HG03025 (cell line): ENCODE data around the gene RAMACL.
"Not testable (repeated sequence)": the region's sequence is repeated elsewhere in the genome, so short reads cannot be mapped to it uniquely, and the experiment has no call there.

ENCODE experiments used
- ATAC-seq: cut with Tn5 transposase; IDR thresholded peaks from one replicate; pipeline ENCODE4 v1.9.1; 2021; ENCODE audit warnings: mild to moderate bottlenecking, moderate library complexity; ENCODE audit not compliant: unreplicated experiment, low FRiP score

RAMACL gene

DNA sequence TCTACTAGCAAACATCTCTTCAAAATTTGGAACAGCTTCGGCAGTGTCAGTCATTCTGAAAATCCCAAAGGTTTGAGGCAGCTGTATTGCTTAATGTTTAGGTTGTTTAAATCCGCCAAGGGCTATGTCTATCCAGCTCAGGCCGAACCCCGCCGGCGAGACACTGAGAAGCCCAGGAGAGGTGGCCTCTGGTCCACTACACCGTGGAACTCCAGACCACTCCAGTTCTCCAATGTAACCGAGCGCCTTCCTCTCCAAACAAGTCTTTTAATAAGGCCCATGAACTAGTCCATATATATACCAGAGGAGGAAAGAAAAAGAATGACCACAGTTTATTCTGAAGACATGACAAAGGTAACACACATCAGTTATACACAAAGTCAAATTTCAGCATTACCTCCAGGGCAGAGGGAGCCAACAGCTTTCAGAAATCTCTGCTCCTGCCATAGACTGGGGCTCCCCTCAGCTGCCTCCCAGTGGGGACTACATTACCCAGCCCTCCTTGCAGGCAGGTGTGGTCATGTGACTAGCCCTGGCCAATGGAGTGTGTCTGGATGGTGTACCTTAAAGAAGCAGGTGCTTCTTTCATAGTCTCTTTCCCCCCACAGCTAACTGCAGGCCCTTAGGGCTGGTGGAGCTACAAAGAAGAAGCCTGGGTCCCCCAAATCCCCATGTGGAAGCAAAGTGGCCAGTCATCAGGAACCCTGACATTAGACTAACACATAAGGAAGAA, at the start of gene RAMACL:
RAMACL (minus strand) TSS at position 255 of the 733 bp plus-strand sequence; CDS start at position 54, 201 bp downstream.
- peak; percentile 42 for ATAC-seq

DNA sequence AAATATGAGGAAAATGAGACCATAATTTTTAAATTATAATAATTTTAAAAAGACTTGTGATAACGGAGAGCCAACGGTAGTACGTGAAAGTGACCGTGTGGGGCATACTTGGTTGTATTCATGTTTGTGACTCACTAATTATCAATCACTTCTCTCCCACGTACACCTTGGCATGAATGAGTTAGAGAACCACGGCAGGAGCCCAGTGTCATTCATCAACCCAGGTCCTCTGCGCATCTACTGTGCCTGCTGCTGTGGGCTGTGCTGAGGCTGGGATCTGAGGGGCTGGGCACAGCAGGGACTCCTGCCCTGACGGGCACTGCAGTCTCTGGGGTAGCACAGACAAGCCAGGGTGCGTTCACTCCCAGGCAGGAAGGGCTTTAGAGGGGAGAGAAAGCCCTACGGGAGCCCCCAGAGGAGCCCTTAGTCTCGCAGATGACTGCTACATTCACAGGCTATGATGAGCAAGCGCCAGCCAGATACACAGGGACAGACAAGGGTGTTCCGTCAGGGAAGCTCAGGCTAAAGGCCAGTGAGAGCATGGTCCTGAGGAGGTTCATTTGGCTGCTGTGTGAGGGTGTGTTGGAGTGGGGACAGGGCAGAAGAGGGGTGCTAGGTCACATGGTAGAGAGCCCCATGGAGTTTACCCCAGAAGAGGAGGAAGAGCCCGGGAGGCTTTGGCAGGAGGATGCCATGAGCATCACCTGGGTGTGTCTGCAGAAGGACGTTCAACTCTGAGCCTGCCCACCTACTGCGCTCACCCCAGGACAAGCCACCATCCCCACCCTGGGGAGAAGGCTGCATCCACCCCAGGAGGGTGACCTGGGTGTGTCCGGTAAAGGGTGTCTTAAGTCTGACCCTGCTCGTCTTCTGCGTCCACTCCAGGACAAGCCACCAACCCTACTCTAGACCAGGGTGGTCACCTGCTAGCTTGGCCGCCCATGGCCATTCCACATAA, 48.8 kb upstream of the RAMACL start:
- ATAC-seq: no peak

DNA sequence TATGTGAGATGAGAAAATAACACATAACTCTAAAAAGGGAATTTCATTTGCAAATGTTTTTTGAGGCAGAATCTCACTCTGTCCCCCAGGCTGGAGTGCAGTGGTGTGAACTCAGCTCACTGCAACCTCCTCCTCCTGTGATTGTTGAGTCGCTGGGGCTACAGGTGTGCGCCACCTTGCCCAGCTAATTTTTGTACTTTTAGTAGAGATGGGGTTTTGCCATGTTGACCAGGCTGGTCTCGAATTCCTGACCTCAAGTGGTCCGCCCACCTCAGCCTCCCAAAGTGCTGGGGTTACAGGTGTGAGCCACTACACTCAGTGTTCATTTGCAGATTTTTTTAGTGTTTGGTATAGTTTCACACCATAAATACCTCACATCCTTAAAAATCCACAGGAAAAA, 48.1 kb upstream of the RAMACL start:
- not testable (repeated sequence) for ATAC-seq

DNA sequence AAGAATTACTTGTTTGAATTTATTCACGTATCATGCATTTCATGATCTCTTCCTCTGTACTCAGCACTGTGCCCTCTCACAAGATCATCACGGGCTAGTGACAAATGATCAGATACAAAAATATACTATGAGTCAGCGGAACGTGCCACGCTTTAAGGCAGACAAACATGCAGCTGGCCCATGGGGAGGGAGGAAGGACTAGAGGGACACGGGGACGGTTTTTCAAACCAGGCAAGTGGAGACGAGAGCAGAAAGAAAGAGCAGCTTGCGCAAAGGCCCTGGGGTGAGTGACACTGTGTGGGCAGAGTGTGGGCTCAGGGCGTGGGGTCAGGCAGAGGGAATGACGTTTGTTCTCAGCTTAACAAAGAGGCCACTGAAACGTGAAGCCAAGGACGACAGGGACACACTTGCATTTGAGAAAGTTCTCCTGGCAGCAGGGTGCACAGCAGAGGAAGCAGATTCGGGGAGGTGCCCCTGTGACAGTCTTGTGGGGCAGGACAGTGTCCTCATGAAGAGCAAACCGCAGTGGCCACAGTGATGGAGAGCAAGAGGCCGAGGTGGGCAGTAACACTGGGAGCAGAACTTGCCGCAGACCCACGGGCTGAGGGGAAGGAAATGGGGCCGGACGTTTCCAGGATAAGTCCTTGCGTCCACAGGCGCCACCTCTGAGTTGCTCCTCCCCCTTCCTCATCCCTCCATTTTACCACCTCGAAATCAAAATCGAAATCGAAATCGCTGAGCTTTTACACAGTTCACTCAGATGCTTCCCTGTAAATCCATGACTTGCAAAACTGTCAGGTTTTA, 47.5 kb upstream of the RAMACL start:
- no peak for ATAC-seq

DNA sequence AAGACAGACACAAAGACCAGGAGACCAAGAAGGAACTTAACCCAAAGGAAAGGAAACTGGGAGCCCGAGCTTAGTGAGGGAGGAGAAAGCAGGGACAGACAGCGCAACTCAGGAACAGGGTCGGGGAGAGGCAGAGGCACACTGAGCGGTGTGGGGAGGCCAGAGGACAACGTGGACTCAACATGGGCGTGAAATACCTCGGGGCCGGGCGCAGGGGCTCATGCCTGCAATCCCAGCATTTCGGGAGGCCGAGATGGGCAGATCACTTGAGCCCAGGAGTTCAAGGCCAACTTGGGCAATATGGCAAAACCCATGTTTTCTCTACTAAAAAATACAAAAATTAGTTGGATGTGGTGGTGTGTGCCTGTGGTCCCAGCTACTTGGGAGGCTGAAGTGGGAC, 46.3 kb upstream of the RAMACL start:
- ATAC-seq: no peak

- no peak for ATAC-seq
Observed at GRCh38 chr6:166630462-166630861, 44.0 kb upstream of the RAMACL start.

GRCh38 chr6:166629628-166630027, 43.1 kb upstream of the RAMACL start:
- ATAC-seq: no peak

- ATAC-seq: peak; percentile 29
Observed at GRCh38 chr6:166627875-166628801, 41.7 kb upstream of the RAMACL start.

GRCh38 chr6:166627033-166627874, 40.8 kb upstream of the RAMACL start, which contains the start of gene RPS6KA2:
Gene RPS6KA2, minus strand, starts transcription at chr6:166627251. Its CDS starts 232 bp downstream, at chr6:166627019.
- peak; percentile 93 for ATAC-seq

DNA sequence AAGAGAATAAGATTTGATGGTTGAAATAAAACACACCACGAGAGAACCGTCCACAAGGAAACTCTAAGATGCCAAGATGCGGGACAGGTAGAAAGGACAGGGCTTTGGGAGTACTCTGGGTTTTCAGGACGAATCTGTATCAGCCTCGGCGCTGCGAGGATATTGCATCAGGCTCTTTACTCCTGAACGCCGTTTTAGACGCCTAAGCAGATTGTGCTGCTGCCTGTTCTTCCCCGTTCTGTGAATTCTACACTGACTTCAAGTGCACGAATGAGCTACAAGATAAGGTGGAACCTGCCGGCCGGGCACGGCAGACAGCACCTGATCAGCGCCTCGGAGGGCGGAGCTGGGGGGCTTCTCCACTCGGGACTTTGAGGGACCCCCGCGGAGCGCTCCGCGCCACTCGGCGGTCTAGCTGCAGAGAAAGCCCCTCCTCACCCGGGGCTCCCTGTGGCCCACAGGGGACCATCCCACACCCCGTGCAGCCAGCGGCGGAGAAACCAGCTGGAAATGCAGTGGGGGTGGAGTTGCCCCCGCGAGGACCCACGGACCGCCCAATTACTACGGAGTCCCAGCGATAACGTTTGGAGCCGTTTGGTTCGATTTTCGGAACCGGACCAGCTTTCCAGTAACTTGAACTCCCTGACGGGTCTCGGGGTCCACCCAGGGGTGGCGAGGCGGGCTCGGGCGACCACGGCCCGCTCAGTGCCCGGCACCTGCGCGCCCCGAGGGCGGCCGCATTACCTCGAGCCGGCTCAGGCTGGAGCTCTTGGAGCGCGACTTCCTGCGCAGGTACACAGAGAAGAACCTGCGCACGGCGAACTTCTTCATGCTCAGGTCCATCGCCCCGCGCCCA, 39.9 kb upstream of the RAMACL start:
- ATAC-seq: no peak

DNA sequence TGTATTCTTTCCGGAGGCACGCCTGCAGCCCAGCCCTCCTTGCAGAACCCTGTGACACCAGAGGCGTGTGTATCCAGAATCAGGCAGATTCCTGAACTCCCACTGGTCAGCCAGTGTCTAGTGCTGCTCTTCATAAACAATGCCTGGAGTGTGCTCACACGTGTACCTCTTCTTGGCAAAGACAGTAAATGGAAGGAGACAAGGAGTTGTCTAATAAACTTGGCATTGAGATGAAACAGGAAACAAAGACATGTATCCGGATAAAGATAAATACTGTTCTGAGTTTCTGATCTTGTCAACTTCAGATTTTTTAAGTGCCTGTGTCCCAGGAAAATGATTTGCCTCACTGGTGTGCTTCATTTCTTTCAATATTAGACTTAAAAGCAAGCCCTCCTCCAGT, 38.9 kb upstream of the RAMACL start:
- ATAC-seq: no peak

DNA sequence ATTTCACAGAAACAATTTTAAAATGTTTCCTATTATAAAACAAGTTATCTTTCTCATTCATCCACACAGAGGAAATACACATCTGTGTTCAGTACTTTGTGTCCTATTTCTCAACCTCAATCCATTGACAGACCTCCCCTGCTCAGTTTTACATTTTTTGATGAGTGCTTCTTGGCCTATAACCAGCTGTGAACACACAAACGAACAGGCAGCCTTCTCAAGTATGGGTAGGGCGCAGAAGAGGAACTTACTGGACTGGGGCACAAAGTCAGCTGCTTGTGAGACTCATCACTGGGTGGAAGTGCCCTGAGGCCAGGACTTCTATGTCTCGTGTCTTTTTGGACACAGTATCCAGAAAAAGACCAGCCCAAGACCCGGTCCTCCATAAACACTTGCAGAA, 37.8 kb upstream of the RAMACL start:
- no peak for ATAC-seq

- ATAC-seq: no peak
Observed at GRCh38 chr6:166623318-166623717, 36.8 kb upstream of the RAMACL start.

GRCh38 chr6:166621114-166621540, 34.6 kb upstream of the RAMACL start:
- no peak for ATAC-seq

GRCh38 chr6:166620478-166621113, 34.1 kb upstream of the RAMACL start:
- no peak for ATAC-seq

DNA sequence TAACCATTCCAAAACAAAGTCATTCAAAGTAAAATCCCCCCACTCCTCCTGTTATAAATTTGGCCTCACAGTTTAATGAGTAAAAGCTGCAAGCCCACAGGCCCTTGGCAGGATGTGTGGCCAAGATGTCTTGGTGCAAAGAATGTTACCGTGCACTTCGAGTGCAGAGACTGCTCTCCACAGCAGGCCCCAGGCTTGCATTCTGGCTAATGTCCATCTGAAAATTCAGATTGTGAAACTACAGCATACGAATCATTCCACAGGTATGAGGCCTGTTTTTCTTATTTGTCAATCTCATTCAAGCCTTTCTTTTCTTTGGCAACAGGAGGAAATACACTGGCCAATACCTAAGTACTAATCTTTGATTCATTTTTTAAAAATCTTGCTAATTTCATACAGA, 33.4 kb upstream of the RAMACL start:
- no peak for ATAC-seq
